Loucy (cell line): ENCODE results near the gene LMAN1L.

Experiments
- CTCF ChIP-seq: fragments of 200-600 bp; sonication (generic); conservative IDR thresholded peaks from 2 replicates; pipeline ENCODE4 v1.5.1; 2014; ENCODE audit warnings: mild to moderate bottlenecking, antibody characterized with exemption, low read length
- EZH2phosphoT487 ChIP-seq: fragments of 200-600 bp; IDR thresholded peaks from 2 replicates; pipeline ENCODE4 v1.6.1; 2018; ENCODE audit warnings: antibody characterized with exemption, mild to moderate bottlenecking, moderate library complexity, borderline replicate concordance

DNA sequence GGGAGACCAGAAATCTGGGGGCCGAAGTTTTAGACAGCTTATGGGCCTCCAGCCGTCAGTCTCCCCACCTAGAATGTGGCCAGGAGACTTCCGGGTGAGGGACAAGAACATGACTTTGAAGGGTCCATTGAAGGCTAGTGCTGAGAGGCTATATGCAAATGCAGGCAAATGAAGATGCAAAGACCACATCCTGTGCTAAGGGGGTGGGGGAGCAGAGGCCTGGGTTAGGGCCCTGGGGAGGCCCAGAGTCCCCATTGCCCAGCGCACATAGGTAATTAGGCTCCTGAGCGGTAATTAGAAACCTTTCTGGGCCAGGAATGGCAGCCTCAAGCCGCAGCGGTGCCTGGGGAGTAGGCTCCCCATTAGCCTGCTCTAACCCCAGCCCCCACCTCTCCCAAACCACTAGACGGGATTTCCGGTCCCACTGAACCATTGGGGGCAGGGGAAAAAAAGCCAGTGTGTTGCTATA is 23.9 kb upstream of the LMAN1L start:
- no peak for TF ChIP-seq CTCF
- no peak for TF ChIP-seq EZH2phosphoT487
